HTR-8/SVneo (cell line): ENCODE measurements around the gene CIAO1.
"Not testable (repeated sequence)": the region's sequence is repeated elsewhere in the genome, so short reads cannot be mapped to it uniquely, and the experiment has no call there.

ENCODE experiments used
- DNase-seq: peaks from one replicate; pipeline ENCODE4 v3.0.0; 2011; ENCODE audit warnings: low spot score, mixed read lengths; ENCODE audit not compliant: insufficient read length
- FAIRE-seq: peaks from 2 replicates; lab custom pipeline; 2011; peaks lifted over from hg19 to GRCh38; lab: Jason Lieb, UNC

The CIAO1 gene

DNA sequence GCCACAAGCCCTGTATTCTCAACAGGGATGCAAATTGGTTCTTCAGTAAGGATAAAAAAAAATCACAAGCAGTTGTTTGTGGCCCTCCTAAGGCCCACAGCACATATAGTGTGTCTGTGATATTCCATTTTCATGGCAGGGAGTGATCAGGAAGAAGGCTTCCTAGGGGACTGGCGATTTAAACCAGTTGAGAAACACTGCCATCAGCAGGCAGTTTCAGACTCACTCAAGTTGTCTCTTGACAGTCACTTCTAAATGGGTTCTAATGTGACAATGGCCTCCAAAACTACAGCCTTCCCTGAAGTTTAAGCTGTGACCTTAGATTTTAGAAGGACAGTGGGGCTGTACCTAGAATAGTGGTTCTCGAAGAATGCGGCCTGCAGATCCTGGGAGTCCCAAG is 6.0 kb downstream of the CIAO1 start:
- FAIRE-seq (no peak), DNase-seq (no peak)

- FAIRE-seq: no peak
- DNase-seq: no peak
Measured at GRCh38 chr2:96273763-96274162, 7.7 kb downstream of the CIAO1 start.

- FAIRE-seq (no peak), DNase-seq (no peak)
Measured at GRCh38 chr2:96274355-96275056, 8.5 kb downstream of the CIAO1 start.

GRCh38 chr2:96276787-96277499 is 10.9 kb downstream of the CIAO1 start:
- DNase-seq (no peak), FAIRE-seq (peak; percentile 49)

- DNase-seq: no peak
- peak; percentile 48 for FAIRE-seq
Measured at GRCh38 chr2:96287273-96287856, 21.3 kb downstream of the CIAO1 start.

DNA sequence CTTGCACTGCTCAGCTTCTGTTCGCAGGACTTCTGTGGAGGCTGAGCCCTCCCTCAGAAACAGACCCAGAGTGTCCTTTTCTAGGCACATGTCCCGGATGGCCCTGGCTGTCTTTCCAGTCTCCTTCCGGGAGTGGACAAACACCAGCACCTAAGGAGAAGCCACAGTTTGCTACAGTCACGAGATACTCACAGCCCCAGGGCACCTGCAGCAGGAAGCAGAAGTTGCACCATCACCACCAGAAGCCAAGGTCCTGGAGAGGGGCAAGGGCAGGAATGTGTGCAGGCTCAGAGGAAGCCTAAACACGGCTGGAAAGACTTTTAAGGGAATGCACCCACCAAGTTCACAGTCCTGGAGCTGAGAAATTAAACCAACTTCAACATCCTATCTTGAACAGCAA is 25.7 kb downstream of the CIAO1 start:
- DNase-seq (no peak), FAIRE-seq (no peak)

DNA sequence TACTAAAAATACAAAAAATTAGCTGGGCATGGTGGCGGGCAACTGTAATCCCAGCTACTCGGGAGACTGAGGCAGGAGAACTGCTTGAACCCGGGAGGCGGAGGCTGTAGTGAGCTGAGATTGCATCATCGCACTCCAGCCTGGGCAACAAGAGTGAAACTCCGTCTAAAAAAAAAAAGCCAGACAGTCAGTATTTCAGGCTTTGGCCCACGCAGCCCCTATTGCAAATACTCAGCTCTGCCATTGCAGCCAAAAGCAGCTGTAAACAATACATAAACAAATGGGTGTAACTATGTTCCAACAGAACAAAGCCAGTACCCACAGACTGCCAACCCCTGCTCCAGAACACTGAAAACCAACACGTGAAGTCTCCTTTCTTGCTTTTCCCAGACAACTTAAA is 28.2 kb downstream of the CIAO1 start:
- not testable (repeated sequence) for DNase-seq, FAIRE-seq

GRCh38 chr2:96296925-96297324 is 30.9 kb downstream of the CIAO1 start:
- no peak for FAIRE-seq
- DNase-seq: no peak

DNA sequence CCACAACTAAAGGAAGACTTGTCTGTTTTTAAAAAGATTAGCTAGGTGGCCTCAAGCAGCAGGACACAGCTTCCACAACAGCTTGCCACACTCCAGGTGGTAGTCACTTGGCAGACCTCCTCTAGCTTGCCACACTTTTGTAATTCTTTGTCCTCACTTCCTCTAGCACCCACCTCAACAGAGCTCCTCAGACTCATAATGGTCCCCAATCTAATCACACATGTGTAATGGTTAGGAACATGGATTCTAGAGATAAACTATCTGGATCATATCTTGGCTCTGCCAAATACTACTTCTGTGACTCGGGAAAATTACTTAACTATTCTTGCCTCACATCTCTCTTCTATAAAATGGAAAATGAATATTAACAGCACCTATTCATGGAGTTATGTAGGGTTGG is 35.8 kb downstream of the CIAO1 start:
- FAIRE-seq (no peak), DNase-seq (no peak)

GRCh38 chr2:96304606-96305005 is 38.6 kb downstream of the CIAO1 start:
- DNase-seq (no peak), FAIRE-seq (no peak)

DNA sequence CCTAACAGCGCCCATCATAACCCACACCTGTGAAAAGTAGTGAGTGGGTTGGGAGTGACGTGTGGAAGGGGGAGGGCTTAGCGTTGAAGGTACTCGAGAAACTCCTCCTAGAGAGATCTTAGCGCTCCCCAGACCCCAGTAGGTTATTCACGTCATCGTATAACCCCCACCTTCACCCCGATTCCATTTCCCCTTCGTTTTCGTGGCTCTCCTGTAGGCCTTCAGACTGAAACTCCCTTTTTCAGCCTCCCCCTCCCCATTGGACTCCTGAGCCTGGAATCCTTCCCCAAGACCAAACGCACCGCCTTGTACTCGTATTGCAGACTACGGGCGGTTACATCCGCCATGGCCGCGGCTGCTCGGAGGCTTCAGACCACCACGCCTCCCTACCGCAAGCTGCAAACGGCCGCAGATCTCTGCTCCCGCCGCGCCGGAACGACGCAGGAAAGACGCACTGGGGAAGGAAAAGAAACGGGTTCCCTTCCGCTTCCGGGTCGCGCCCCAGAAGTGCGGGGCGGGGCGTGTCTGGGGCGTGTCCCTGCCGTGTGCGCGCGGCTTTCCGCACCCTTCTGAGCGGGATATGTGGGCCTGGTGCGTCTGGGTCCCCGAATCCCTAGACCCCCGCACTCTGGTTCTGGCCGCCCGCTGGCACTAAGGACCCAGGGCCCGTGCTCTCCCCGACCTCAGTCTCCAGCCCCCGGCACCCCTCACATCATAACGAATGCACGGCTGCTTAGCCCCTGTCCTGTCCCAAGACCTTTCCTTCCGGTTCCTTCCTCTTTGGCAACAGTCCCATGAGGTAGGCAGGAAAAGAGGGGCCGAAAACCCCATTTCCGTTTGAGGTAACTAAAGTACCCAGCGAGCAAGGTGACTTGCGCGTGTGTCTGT is 39.3 kb downstream of the CIAO1 start, which contains the start of gene SNRNP200:
SNRNP200 (minus strand) TSS at position 456 of the 888 bp plus-strand sequence; CDS start at position 347, 109 bp downstream.
- FAIRE-seq (peak; percentile 80), DNase-seq (peak; percentile 93)

- DNase-seq (no peak), FAIRE-seq (no peak)
Measured at GRCh38 chr2:96305979-96306308, 39.9 kb downstream of the CIAO1 start.

DNA sequence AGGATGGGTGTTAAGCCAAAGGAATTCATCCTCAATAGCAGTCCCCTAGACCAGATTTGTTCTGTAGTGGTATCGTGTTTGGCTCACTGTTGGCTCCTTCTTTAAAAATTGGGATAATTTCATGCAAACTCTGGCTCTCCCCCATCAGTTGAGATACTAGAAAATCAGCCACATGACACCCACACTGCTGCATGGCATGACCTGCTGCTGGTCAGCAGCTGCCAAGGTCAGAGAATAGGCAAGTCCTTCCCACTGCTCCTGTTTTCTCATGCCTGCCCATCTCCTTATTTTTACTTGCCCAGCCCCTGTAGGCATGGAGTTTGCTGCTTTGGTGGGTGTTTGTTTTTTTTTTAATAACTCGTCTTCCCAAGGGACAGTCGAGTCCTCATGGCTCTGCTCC is 40.3 kb downstream of the CIAO1 start:
- DNase-seq (no peak), FAIRE-seq (no peak)

DNA sequence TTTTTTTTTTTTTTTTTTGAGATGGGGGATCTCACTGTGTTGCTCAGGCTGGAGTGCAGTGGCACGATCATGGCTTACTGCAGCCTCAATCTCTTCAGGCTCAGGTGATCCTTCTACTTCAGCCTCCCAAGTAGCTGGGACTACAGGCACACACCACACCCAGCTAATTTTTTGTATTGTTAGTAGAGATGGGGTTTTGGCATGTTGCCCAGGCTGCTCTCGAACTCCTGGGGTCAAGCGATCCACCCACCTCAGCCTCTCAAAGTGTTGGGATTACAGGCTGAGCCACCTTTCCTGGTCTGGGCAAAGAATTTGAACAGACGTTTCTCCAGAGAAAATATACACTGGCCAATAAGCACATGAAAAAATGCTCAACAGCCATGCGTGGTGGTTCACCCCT is 42.2 kb downstream of the CIAO1 start:
- FAIRE-seq (no peak), DNase-seq (no peak)

- FAIRE-seq: peak; percentile 72
Measured at GRCh38 chr2:96315005-96315399, 49.0 kb downstream of the CIAO1 start.

GRCh38 chr2:96315400-96316071 is 49.5 kb downstream of the CIAO1 start:
- FAIRE-seq (no peak), DNase-seq (no peak)

More at GRCh38 chr2:96315005-96315399, 49.0 kb downstream of the CIAO1 start:
- no peak for DNase-seq

- FAIRE-seq (no peak), DNase-seq (no peak)
Measured at GRCh38 chr2:96316999-96317398, 51.0 kb downstream of the CIAO1 start.

DNA sequence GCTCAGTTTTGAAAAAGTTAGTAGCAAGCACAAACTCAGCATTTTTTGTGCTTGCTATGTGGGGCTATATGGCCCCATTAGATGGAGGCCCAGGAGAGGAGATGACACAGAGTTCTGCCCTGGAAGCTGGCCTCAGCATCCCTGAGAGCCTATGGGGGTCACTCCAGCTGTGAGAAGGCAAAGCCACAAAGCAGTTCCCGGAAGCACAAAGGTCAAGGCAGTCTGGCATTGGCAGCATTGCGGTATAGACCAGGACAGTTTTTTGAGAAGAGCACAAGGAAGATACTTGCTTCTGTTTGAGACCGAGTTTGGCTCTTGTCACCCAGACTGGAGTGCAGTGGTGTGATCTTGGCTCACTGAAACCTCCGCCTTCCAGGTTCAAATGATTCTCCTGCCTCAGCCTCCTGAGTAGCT is 51.6 kb downstream of the CIAO1 start:
- FAIRE-seq (no peak), DNase-seq (no peak)

DNA sequence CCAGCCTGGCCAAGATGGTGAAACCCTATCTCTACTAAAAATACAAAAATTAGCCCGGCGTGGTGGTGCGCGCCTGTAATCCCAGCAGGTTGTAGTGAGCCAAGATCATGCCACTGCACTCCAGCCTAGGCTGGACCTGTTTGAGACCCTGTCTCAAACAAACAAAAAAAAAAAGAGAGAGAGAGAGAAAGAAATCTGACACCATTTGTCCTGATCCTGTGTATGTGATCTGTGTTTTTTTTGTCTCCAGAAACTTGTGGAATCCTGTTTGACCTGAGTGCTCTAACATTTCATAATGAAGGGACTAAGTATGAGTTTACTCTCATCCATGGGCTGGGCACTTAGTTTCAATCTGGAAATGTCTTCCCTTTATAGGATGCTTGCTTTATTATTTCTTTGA is 52.7 kb downstream of the CIAO1 start:
- FAIRE-seq (no peak), DNase-seq (no peak)

DNA sequence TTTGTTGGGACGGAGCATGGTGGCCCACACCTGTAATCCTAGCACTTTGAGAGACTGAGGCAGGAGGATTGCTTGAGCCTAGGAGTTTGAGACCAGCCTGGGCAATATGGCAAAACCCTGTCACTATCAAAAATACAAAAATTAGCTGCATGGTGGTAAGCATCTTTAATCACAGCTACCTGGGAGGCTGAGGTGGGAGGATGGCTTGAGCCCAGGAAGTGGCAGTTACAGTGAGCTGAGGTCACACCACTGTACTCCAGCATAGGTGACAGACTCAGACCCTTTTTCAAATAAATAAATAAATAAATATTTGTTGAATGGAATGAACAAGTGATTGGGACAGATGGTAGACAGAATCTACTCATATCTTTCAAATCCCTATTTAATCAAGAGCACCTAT is 53.4 kb downstream of the CIAO1 start:
- no peak for FAIRE-seq
- DNase-seq: no peak
